ENCODE measurements around the gene ERBB4. TPM values are rescaled to one million over a fixed set of nuclear protein-coding genes. Genes with fewer than 3 reads are reported as not detected.

Gene ERBB4
- total RNA-seq, 1 donor from 2014 or later: 9.2 TPM

GRCh38 chr2:212180408-212181083 lies 358.1 kb downstream of the ERBB4 start:
- TF ChIP-seq CTCF (IDR thresholded peaks at IDR 0.05; ENCODE audit: unreplicated experiment): no peak
- no peaks in the 10 kb centered on the region for H3K36me3 Mint-ChIP-seq
- no peak overlapping the region for H3K27ac Mint-ChIP-seq
- peaks cover 6% of the 10 kb centered on the region for H3K27me3 Mint-ChIP-seq (ENCODE audit: low read depth)
- no peak for DNase-seq (ENCODE audit: low spot score in 2 of 2, unreplicated experiment in 2 of 2)
- H3K4me1 Mint-ChIP-seq: peaks cover 11% of the 10 kb centered on the region
- H3K9me3 Mint-ChIP-seq: no peaks in the 10 kb centered on the region
- H3K4me3 Mint-ChIP-seq: no peak overlapping the region

- Mint-ChIP-seq H3K27ac (no peak overlapping the region), H3K9me3 (no peaks in the 10 kb centered on the region), H3K4me1 (peaks cover 24% of the 10 kb centered on the region), H3K36me3 (no peaks in the 10 kb centered on the region), H3K4me3 (no peak overlapping the region), H3K27me3 (ENCODE audit: low read depth) (peaks cover 14% of the 10 kb centered on the region)
- no peak for DNase-seq (ENCODE audit: low spot score in 2 of 2, unreplicated experiment in 2 of 2)
- no peak for TF ChIP-seq CTCF (IDR thresholded peaks at IDR 0.05; ENCODE audit: unreplicated experiment)
Observed at GRCh38 chr2:212177724-212178123, 360.9 kb downstream of the ERBB4 start.

- no peak for TF ChIP-seq CTCF (IDR thresholded peaks at IDR 0.05; ENCODE audit: unreplicated experiment)
- H3K36me3 Mint-ChIP-seq: peaks cover 9% of the 10 kb centered on the region
- peaks cover 14% of the 10 kb centered on the region for H3K27me3 Mint-ChIP-seq (ENCODE audit: low read depth)
- H3K4me3 Mint-ChIP-seq: no peak overlapping the region
- DNase-seq (ENCODE audit: low spot score in 2 of 2, unreplicated experiment in 2 of 2): no peak
- H3K27ac Mint-ChIP-seq: no peak overlapping the region
- H3K4me1 Mint-ChIP-seq: peaks cover 22% of the 10 kb centered on the region
- H3K9me3 Mint-ChIP-seq: peaks cover 14% of the 10 kb centered on the region
Observed at GRCh38 chr2:212176151-212176550, 362.5 kb downstream of the ERBB4 start.

GRCh38 chr2:212173756-212174510 lies 364.7 kb downstream of the ERBB4 start:
- Mint-ChIP-seq H3K36me3 (peaks cover 16% of the 10 kb centered on the region), H3K9me3 (peaks cover 24% of the 10 kb centered on the region), H3K27me3 (ENCODE audit: low read depth) (peaks cover 14% of the 10 kb centered on the region), H3K4me1 (peaks cover 22% of the 10 kb centered on the region), H3K4me3 (no peak overlapping the region), H3K27ac (no peak overlapping the region)
- no peak for TF ChIP-seq CTCF (IDR thresholded peaks at IDR 0.05; ENCODE audit: unreplicated experiment)
- no peak for DNase-seq (ENCODE audit: low spot score in 2 of 2, unreplicated experiment in 2 of 2)

GRCh38 chr2:212173331-212173730 lies 365.3 kb downstream of the ERBB4 start:
- no peak for DNase-seq (ENCODE audit: low spot score in 2 of 2, unreplicated experiment in 2 of 2)
- Mint-ChIP-seq H3K4me3 (no peak overlapping the region), H3K9me3 (peaks cover 24% of the 10 kb centered on the region), H3K4me1 (peaks cover 22% of the 10 kb centered on the region), H3K36me3 (peaks cover 16% of the 10 kb centered on the region), H3K27me3 (ENCODE audit: low read depth) (peaks cover 14% of the 10 kb centered on the region), H3K27ac (no peak overlapping the region)
- no peak for TF ChIP-seq CTCF (IDR thresholded peaks at IDR 0.05; ENCODE audit: unreplicated experiment)
